CD4-positive, CD25-positive, alpha-beta regulatory T cell (primary cell): ENCODE measurements around the gene IL17D. TPM values are rescaled to one million over a fixed set of nuclear protein-coding genes. Genes with fewer than 3 reads are reported as not detected.
"Not testable (repeated sequence)": the region's sequence is repeated elsewhere in the genome, so short reads cannot be mapped to it uniquely, and the experiment has no call there.

ENCODE experiments used
- ATAC-seq, 2 donors: fragments of 150-1000 bp; cut with Tn5 transposase; one replicate each; pipeline ENCODE4 v1.10.0; 2021; ENCODE audit warnings: low read depth in 2 of 2, moderate number of reproducible peaks in 2 of 2, moderate library complexity in 1 of 2
- DNase-seq, 3 donors: peaks; one replicate each; pipeline versions ENCODE4 v3.0.0 to v3.0.0-alpha.2; 2012 to 2022; ENCODE audit warnings: mixed read lengths in 1 of 3
- H3K27ac ChIP-seq: one replicate; pipeline ENCODE4 v1.7.0; 2013; ENCODE audit warnings: mild to moderate bottlenecking, low read length; ENCODE audit not compliant: insufficient read depth, poor library complexity, severe bottlenecking
- H3K27me3 ChIP-seq: one replicate; pipeline ENCODE4 v1.7.0; 2013; ENCODE audit warnings: low read length; ENCODE audit not compliant: control insufficient read depth, insufficient read depth
- H3K36me3 ChIP-seq: one replicate; pipeline ENCODE4 v1.7.0; 2013; ENCODE audit warnings: mild to moderate bottlenecking, low read length, moderate library complexity; ENCODE audit not compliant: control insufficient read depth, insufficient read depth
- H3K4me1 ChIP-seq: 2 replicates; pipeline ENCODE4 v1.7.0; 2013; ENCODE audit warnings: mild to moderate bottlenecking, low read length; ENCODE audit not compliant: insufficient read depth, control insufficient read depth, poor library complexity, severe bottlenecking
- H3K4me3 ChIP-seq: one replicate; pipeline ENCODE4 v1.7.0; 2013; ENCODE audit warnings: low read depth, mild to moderate bottlenecking, low read length, moderate library complexity
- H3K9me3 ChIP-seq, 2 experiments: 1 replicate in 1 of 2; 2 replicates in 1 of 2; pipeline ENCODE4 v1.7.0; 2013; ENCODE audit warnings: low read length in 2 of 2, mild to moderate bottlenecking in 1 of 2, moderate library complexity in 1 of 2; ENCODE audit not compliant: control insufficient read depth in 2 of 2
- H3K27ac Mint-ChIP-seq, 3 donors: one replicate each; pipeline ENCODE4 v1.8.0; 2020 to 2022; ENCODE audit warnings: mild to moderate bottlenecking in 3 of 3, mixed read lengths in 3 of 3, moderate library complexity in 2 of 3
- H3K27me3 Mint-ChIP-seq: one replicate; pipeline ENCODE4 v1.8.0; 2022; ENCODE audit warnings: mild to moderate bottlenecking, mixed read lengths
- H3K36me3 Mint-ChIP-seq: one replicate; pipeline ENCODE4 v1.8.0; 2020; ENCODE audit warnings: mixed read lengths
- H3K4me1 Mint-ChIP-seq, 4 donors: one replicate each; pipeline ENCODE4 v1.8.0; 2020 to 2022; ENCODE audit warnings: mixed read lengths in 4 of 4, mild to moderate bottlenecking in 1 of 4
- H3K4me3 Mint-ChIP-seq, 4 donors: one replicate each; pipeline ENCODE4 v1.8.0; 2020 to 2022; ENCODE audit warnings: mild to moderate bottlenecking in 4 of 4, mixed read lengths in 4 of 4, moderate library complexity in 3 of 4
- H3K9me3 Mint-ChIP-seq, 7 donors: one replicate each; pipeline ENCODE4 v1.8.0; 2020 to 2022; ENCODE audit warnings: mixed read lengths in 7 of 7, mild to moderate bottlenecking in 3 of 7, moderate library complexity in 2 of 7
- polyA plus RNA-seq, 4 donors: library from polyadenylated mRNA; unstranded; fragments of 300-500 nt; fragmentation: Illumina TruSeq; gene quantifications; one replicate each; pipeline ENCODE4 v1.2.3, GENCODE V29; 2021
- total RNA-seq: library from RNA; stranded (reverse); gene quantifications from one replicate; pipeline ENCODE4 v1.2.3, GENCODE V29; 2022

Gene IL17D
- total and polyA plus RNA-seq, 5 donors from 2014 or later, result 0.11 to 0.21 (median 0.17) TPM; not detected in 2

GRCh38 chr13:20743830-20744404, 40.4 kb downstream of the IL17D start:
- ATAC-seq, H3K4me1 Mint-ChIP-seq, DNase-seq, H3K4me1 ChIP-seq, H3K36me3 ChIP-seq, H3K9me3 ChIP-seq, H3K27ac Mint-ChIP-seq, H3K4me3 ChIP-seq, H3K27me3 ChIP-seq, H3K4me3 Mint-ChIP-seq, H3K27me3 Mint-ChIP-seq, H3K27ac ChIP-seq: not testable (repeated sequence)
- peaks cover 20% of the 10 kb centered on the region for H3K36me3 Mint-ChIP-seq
- H3K9me3 Mint-ChIP-seq, result peaks cover under 1 to 32% (median 8%) of the 10 kb centered on the region in 7 donors

GRCh38 chr13:20749377-20749776, 45.9 kb downstream of the IL17D start:
- H3K4me3 Mint-ChIP-seq, result no peak overlapping the region
- DNase-seq, result no peak
- H3K27me3 Mint-ChIP-seq, result no peaks in the 10 kb centered on the region
- ATAC-seq, result no peak
- H3K36me3 Mint-ChIP-seq, result peaks cover 24% of the 10 kb centered on the region
- H3K4me1 Mint-ChIP-seq, result no peaks in the 10 kb centered on the region
- H3K4me1 ChIP-seq, result no peaks in the 10 kb centered on the region
- H3K9me3 ChIP-seq, result peaks cover 23 to 28% of the 10 kb centered on the region in 2 experiments
- no peak overlapping the region for H3K27ac ChIP-seq
- H3K36me3 ChIP-seq, result no peaks in the 10 kb centered on the region
- H3K4me3 ChIP-seq, result no peak overlapping the region
- H3K27me3 ChIP-seq, result no peaks in the 10 kb centered on the region
- no peak overlapping the region for H3K27ac Mint-ChIP-seq
- peaks cover 11 to 72% (median 26%) of the 10 kb centered on the region in 7 donors for H3K9me3 Mint-ChIP-seq

- Histone ChIP-seq H3K4me3 (no peak overlapping the region), H3K27me3 (no peaks in the 10 kb centered on the region), H3K27ac (no peak overlapping the region), H3K4me1 (no peaks in the 10 kb centered on the region), H3K9me3 (peaks cover 27 to 33% of the 10 kb centered on the region in 2 experiments), H3K36me3 (peaks cover 7% of the 10 kb centered on the region)
- H3K36me3 Mint-ChIP-seq, result peaks cover 39% of the 10 kb centered on the region
- peaks cover 5% of the 10 kb centered on the region for H3K27me3 Mint-ChIP-seq
- H3K4me3 Mint-ChIP-seq, result no peak overlapping the region
- no peak overlapping the region for H3K27ac Mint-ChIP-seq
- DNase-seq (no peak), ATAC-seq (no peak)
- peaks cover 7 to 54% (median 25%) of the 10 kb centered on the region in 7 donors for H3K9me3 Mint-ChIP-seq
- peaks cover 0 to 2% (median 0%) of the 10 kb centered on the region in 4 donors for H3K4me1 Mint-ChIP-seq
These were observed 50.5 kb downstream of the IL17D start for GRCh38 chr13:20754009-20754408.

- no peak overlapping the region for H3K27ac ChIP-seq
- Mint-ChIP-seq H3K9me3 (peaks cover 0 to 13% (median 5%) of the 10 kb centered on the region in 7 donors), H3K4me1 (peaks cover 0 to under 1% (median 0%) of the 10 kb centered on the region in 4 donors), H3K27me3 (peaks cover under 1% of the 10 kb centered on the region), H3K27ac (no peak overlapping the region), H3K4me3 (no peak overlapping the region), H3K36me3 (peaks cover 26% of the 10 kb centered on the region)
- H3K4me1 ChIP-seq, result no peaks in the 10 kb centered on the region
- H3K4me3 ChIP-seq, result no peak overlapping the region
- ATAC-seq (no peak), DNase-seq (no peak)
- no peaks in the 10 kb centered on the region for H3K27me3 ChIP-seq
- no peaks in the 10 kb centered on the region for H3K9me3 ChIP-seq
- H3K36me3 ChIP-seq, result peaks cover 4% of the 10 kb centered on the region
These were observed 57.4 kb downstream of the IL17D start for GRCh38 chr13:20760872-20761271.

- H3K27ac Mint-ChIP-seq, result no peak overlapping the region
- peaks cover 8 to 25% (median 21%) of the 10 kb centered on the region in 4 donors for H3K4me1 Mint-ChIP-seq
- Histone ChIP-seq H3K4me3 (no peak overlapping the region), H3K36me3 (peaks cover 3% of the 10 kb centered on the region), H3K27me3 (no peaks in the 10 kb centered on the region), H3K9me3 (peaks cover 15 to 16% of the 10 kb centered on the region in 2 experiments), H3K4me1 (peaks cover 5% of the 10 kb centered on the region), H3K27ac (no peak overlapping the region)
- H3K36me3 Mint-ChIP-seq, result peaks cover 34% of the 10 kb centered on the region
- DNase-seq (no peak), ATAC-seq (no peak)
- peaks cover 0 to 26% (median 11%) of the 10 kb centered on the region in 7 donors for H3K9me3 Mint-ChIP-seq
- H3K27me3 Mint-ChIP-seq, result no peaks in the 10 kb centered on the region
- no peak overlapping the region for H3K4me3 Mint-ChIP-seq
These were observed 63.9 kb downstream of the IL17D start for GRCh38 chr13:20767309-20767943.

- Histone ChIP-seq H3K27me3 (no peaks in the 10 kb centered on the region), H3K4me1 (peaks cover 21% of the 10 kb centered on the region), H3K27ac (no peak overlapping the region), H3K4me3 (no peak overlapping the region), H3K9me3 (peaks cover 15 to 16% of the 10 kb centered on the region in 2 experiments), H3K36me3 (peaks cover 3% of the 10 kb centered on the region)
- Mint-ChIP-seq H3K4me1 (peaks cover 15 to 42% (median 30%) of the 10 kb centered on the region in 4 donors), H3K27me3 (no peaks in the 10 kb centered on the region), H3K27ac (peak overlapping the region in 1 of 3 donors; percentile 36), H3K36me3 (peaks cover 34% of the 10 kb centered on the region), H3K9me3 (peaks cover 0 to 26% (median 11%) of the 10 kb centered on the region in 7 donors), H3K4me3 (peak overlapping the region in 1 of 4 donors; percentile 56)
- ATAC-seq (no peak), DNase-seq (no peak)
These were observed 65.6 kb downstream of the IL17D start for GRCh38 chr13:20769091-20769490.

GRCh38 chr13:20769834-20770233, 66.3 kb downstream of the IL17D start:
- peaks cover 0 to 26% (median 11%) of the 10 kb centered on the region in 7 donors for H3K9me3 Mint-ChIP-seq
- peak overlapping the region in 1 of 4 donors; percentile 76 for H3K4me3 Mint-ChIP-seq
- Histone ChIP-seq H3K27ac (no peak overlapping the region), H3K27me3 (no peaks in the 10 kb centered on the region), H3K4me3 (no peak overlapping the region), H3K36me3 (peaks cover 3% of the 10 kb centered on the region), H3K4me1 (peaks cover 23% of the 10 kb centered on the region), H3K9me3 (peaks cover 15 to 16% of the 10 kb centered on the region in 2 experiments)
- H3K27me3 Mint-ChIP-seq, result no peaks in the 10 kb centered on the region
- H3K36me3 Mint-ChIP-seq, result peaks cover 34% of the 10 kb centered on the region
- H3K4me1 Mint-ChIP-seq, result peaks cover 20 to 47% (median 36%) of the 10 kb centered on the region in 4 donors
- DNase-seq, result no peak
- no peak for ATAC-seq
- peak overlapping the region in 1 of 3 donors; percentile 27 for H3K27ac Mint-ChIP-seq
